Testis (tissue), 2 donors: ENCODE measurements around the gene MKX.

Experiments used
- CTCF ChIP-seq, 3 experiments: fragments of 450-650 bp in 2 of 3; fragments of 200-600 bp in 1 of 3; sonication (generic) in 1 of 3; IDR thresholded peaks; one replicate each; pipeline ENCODE4 v1.5.1; 2016 to 2019; ENCODE audit warnings: antibody characterized with exemption in 3 of 3, mild to moderate bottlenecking in 2 of 3, moderate library complexity in 1 of 3
- POLR2A ChIP-seq: fragments of 450-650 bp; IDR thresholded peaks from one replicate; pipeline ENCODE4 v1.6.1; 2017; ENCODE audit warnings: antibody characterized with exemption, mild to moderate bottlenecking, moderate library complexity

DNA sequence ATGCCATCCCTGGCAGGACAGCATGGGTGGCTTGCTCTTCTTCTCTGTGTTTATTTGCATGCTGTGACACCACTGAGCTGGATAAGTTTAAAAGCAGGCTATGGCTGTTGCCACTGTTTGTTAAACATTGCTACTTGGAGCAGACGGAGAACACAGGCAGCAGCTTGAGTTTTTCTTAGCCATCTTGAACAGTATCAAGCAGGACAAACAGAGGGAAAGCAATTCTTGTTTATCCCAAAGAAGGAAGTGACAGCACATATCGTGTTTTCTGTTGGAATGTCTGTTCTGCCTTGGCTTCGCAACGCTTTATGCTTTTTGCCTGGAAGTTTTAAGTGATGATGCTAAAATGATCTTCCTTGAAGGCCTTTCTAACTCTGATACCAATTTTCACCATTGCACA lies 73.8 kb downstream of the MKX start:
- no peak for TF ChIP-seq CTCF (IDR thresholded peaks at IDR 0.05)
- TF ChIP-seq POLR2A, result no peak
